GM12875 (cell line): ENCODE results near the gene TTC29.
"Not testable (repeated sequence)": the region's sequence is repeated elsewhere in the genome, so short reads cannot be mapped to it uniquely, and the experiment has no call there.

Experiments used
- H3K4me3 ChIP-seq: one replicate; pipeline ENCODE4 v1.5.1; 2011; ENCODE audit warnings: low read depth, low read length, control low read depth
- CTCF ChIP-seq: IDR thresholded peaks from 2 replicates; pipeline ENCODE4 v1.5.1; 2011; ENCODE audit warnings: low read depth, mild to moderate bottlenecking, control low read depth, inconsistent platforms, low read length, moderate library complexity, borderline replicate concordance; ENCODE audit not compliant: insufficient read depth

The TTC29 gene

GRCh38 chr4:146844761-146845160, 100.9 kb downstream of the TTC29 start:
- H3K4me3 ChIP-seq, result no peak overlapping the region
- TF ChIP-seq CTCF, result no peak

GRCh38 chr4:146842876-146843275, 102.8 kb downstream of the TTC29 start:
- no peak overlapping the region for H3K4me3 ChIP-seq
- no peak for TF ChIP-seq CTCF

DNA sequence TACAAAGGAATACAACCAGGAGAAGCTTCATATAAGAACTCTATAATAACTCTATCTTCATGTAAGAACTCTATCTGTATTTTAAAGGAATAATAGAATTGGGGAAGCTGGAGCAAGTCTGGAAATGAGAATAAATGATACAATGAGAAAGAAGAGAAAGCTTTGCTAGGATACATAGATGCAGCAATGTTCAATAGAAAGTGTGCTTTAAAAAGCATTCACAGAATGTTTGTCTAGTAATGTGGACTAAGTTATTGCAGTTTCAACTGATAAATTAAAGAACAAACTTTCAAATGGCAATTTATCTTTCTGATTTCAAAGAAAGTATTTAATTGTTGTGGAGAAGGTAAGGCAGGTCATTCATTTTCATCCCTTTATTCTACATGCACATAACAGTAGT, 104.9 kb downstream of the TTC29 start:
- no peak overlapping the region for H3K4me3 ChIP-seq
- TF ChIP-seq CTCF, result no peak

DNA sequence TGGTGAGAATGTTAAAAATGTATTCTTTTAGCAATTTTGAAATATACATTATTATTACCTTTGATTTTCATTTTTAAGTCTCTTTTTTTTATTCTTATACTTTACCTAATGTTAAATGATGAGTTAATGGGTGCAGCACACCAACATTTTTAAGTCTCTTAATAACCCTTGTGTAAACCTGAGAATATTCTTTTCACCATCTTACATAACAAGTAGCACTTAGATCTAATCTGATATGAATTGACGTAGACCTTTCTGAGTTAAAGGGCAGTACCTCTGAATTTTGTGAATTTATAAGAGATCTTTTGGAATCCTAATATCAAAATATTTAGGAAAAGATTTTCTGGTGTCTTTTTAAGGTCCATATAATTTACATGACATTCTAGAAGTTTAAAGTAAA, 110.6 kb downstream of the TTC29 start:
- no peak for TF ChIP-seq CTCF

GRCh38 chr4:146834263-146835034, 111.2 kb downstream of the TTC29 start:
- no peak for TF ChIP-seq CTCF
- no peak overlapping the region for H3K4me3 ChIP-seq

More for the DNA sequence above, 110.6 kb downstream of the TTC29 start:
- no peak overlapping the region for H3K4me3 ChIP-seq

DNA sequence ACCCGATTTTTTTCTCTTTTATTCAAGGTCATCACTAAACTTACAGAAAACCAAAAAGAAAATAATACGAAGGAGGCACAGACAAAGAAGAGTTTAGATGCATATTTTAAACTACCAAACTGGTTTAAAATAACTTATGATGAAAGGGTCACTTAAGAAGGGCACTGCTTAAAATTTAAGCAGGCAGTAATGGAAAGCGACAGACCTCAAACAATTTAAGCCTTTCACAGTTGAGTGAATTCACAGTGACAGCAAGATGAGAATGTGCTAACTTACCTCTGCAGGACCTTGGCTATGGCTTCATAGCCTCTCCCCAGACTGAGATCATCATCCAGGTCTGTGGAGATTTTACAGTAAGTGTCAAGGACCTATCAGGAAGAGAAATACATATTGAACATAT, 112.1 kb downstream of the TTC29 start:
- TF ChIP-seq CTCF, result no peak
- H3K4me3 ChIP-seq, result no peak overlapping the region

DNA sequence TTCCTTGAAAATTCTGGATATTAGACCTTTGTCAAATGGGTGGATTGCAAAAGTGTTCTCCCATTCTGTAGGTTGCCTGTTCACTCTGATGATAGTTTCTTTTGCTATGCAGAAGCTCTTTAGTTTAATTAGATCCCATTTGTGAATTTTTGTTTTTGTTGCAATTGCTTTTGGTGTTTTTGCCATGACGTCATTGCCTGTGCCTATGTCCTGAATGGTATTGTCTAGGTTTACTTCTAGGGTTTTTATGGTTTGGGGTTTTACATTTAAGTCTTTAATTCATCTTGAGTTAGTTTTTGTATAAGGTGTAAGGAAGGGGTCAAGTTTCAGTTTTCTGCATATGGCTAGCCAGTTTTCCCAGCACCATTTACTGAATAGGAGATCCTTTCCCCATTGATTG, 122.7 kb downstream of the TTC29 start:
- H3K4me3 ChIP-seq, result not testable (repeated sequence)

GRCh38 chr4:146814750-146815149, 130.9 kb downstream of the TTC29 start:
- H3K4me3 ChIP-seq, result no peak overlapping the region
- TF ChIP-seq CTCF, result no peak
